ENCODE data around the gene S100A7. TPM values are rescaled to one million over a fixed set of nuclear protein-coding genes. Genes with fewer than 3 reads are reported as not detected.

Gene S100A7
- total and polyA plus RNA-seq, 2 of the 4 experiments (the other 2 are of a cell fraction): not detected

DNA sequence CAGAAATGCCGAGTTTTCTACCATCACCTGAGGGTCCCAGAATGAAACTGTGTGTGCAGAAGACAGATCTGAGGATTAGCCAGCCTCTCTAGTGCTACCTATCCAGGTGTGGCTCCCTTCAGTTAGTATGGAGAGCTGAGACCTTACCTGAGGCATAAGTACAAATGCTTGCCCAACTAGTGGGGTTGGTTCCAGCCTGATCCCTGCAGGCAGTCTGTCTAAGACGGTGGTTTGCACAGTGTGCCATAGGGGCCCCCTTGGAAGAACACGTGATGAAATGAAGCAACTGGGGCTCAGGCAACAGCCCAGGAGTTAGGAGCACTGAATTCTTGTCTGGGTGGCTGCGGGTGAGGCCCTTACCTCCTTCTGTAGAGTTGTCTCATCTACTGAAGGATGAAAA is 28.5 kb downstream of the S100A7 start:
- Histone ChIP-seq H2BK20ac (ENCODE audit: low read depth, low read length) (no peak overlapping the region), H3K79me1 (ENCODE audit: low read depth in 1 of 2, low read length in 2 of 2) (no peaks in the 10 kb centered on the region), H3K23ac (ENCODE audit: low read depth, low read length) (no peak overlapping the region), H2AFZ (replicated peaks; ENCODE audit: low read length, poor library complexity) (no peak overlapping the region), H3K9me3 (ENCODE audit: control insufficient read depth, insufficient read depth, low read length) (no peaks in the 10 kb centered on the region), H3K4ac (ENCODE audit: low read depth, low read length) (no peak overlapping the region), H3K9me1 (ENCODE audit: insufficient read depth, low read length) (peaks cover 3% of the 10 kb centered on the region; the same call in 1 of the 2 replicates), H3K56ac (ENCODE audit: extremely low read depth, insufficient read depth, low read length) (no peak overlapping the region), H3K4me3 (ENCODE audit: insufficient read depth, low read depth, low read length) (no peak overlapping the region), H2AK9ac (replicated peaks; ENCODE audit: low read depth, low read length, poor library complexity) (no peak overlapping the region), H3K9ac (ENCODE audit: low read depth, low read length) (no peak overlapping the region), H4K20me1 (ENCODE audit: insufficient read depth, low read length) (no peaks in the 10 kb centered on the region), H3K27me3 (ENCODE audit: control insufficient read depth, insufficient read depth, low read length) (peaks cover 6% of the 10 kb centered on the region), H2BK5ac (ENCODE audit: low read depth, low read length, poor library complexity, severe bottlenecking) (no peak overlapping the region), H2BK15ac (ENCODE audit: low read depth, low read length) (no peak overlapping the region), H3K36me3 (ENCODE audit: control insufficient read depth, insufficient read depth, low read length) (no peaks in the 10 kb centered on the region), H3K4me2 (ENCODE audit: low read depth, low read length) (no peak overlapping the region), H3K18ac (ENCODE audit: low read depth, low read length) (no peak overlapping the region), H4K5ac (ENCODE audit: low read depth, low read length) (no peak overlapping the region), H3K27ac (ENCODE audit: insufficient read depth, low read length) (no peak overlapping the region), H2AK5ac (ENCODE audit: low read depth, low read length) (no peak overlapping the region), H2BK120ac (ENCODE audit: low read depth, low read length) (no peak overlapping the region), H4K91ac (ENCODE audit: insufficient read depth, low read depth, low read length) (no peak overlapping the region), H4K8ac (ENCODE audit: low read depth in 2 of 2, low read length in 2 of 2) (no peak overlapping the region), H3K4me1 (ENCODE audit: control insufficient read depth, insufficient read depth, low read length) (no peaks in the 10 kb centered on the region), H3K14ac (replicated peaks; ENCODE audit: low read depth, low read length) (no peak overlapping the region)
- ChIA-PET CTCF (no interaction called here), POLR2A (ENCODE audit: unreplicated experiment) (no interaction called here)
- intact Hi-C loops (cut with micrococcal nuclease): no loop called here
- no TSS peak for BruUV-seq (replicated peaks)
- DNase-seq: no peak
- 50% methylated on average over 1 of the region's 4 CpGs; no CpG with 5 or more reads in 1 of the 2 experiments for WGBS, 2 experiments (ENCODE audit: extremely low coverage in 2 of 2, insufficient read length in 1 of 2)
- dilution Hi-C loops (cut with HindIII; ENCODE audit: low sequenced_read_pairs, unreplicated experiment): no loop called here
- in situ Hi-C loops (cut with MboI; ENCODE audit: low sequenced_read_pairs): no loop called here
- TF ChIP-seq RCOR1 (IDR thresholded peaks at IDR 0.05; ENCODE audit: insufficient replicate concordance, low read length): no peak
- no peak for TF ChIP-seq SMC3 (IDR thresholded peaks at IDR 0.05; ENCODE audit: low read depth, low read length)
- TF ChIP-seq MAZ (IDR thresholded peaks at IDR 0.05; ENCODE audit: borderline replicate concordance, low read depth, low read length): no peak
- TF ChIP-seq, protein P1, sequence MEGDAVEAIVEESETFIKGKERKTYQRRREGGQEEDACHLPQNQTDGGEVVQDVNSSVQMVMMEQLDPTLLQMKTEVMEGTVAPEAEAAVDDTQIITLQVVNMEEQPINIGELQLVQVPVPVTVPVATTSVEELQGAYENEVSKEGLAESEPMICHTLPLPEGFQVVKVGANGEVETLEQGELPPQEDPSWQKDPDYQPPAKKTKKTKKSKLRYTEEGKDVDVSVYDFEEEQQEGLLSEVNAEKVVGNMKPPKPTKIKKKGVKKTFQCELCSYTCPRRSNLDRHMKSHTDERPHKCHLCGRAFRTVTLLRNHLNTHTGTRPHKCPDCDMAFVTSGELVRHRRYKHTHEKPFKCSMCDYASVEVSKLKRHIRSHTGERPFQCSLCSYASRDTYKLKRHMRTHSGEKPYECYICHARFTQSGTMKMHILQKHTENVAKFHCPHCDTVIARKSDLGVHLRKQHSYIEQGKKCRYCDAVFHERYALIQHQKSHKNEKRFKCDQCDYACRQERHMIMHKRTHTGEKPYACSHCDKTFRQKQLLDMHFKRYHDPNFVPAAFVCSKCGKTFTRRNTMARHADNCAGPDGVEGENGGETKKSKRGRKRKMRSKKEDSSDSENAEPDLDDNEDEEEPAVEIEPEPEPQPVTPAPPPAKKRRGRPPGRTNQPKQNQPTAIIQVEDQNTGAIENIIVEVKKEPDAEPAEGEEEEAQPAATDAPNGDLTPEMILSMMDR (conservative IDR thresholded peaks at IDR 0.05; ENCODE audit: low read depth, low read length): no peak
- TF ChIP-seq MXI1 (IDR thresholded peaks at IDR 0.05; ENCODE audit: borderline replicate concordance, low read depth, low read length): no peak
- TF ChIP-seq RAD21 (IDR thresholded peaks at IDR 0.05; ENCODE audit: low read length): no peak
- TF ChIP-seq, protein P2, sequence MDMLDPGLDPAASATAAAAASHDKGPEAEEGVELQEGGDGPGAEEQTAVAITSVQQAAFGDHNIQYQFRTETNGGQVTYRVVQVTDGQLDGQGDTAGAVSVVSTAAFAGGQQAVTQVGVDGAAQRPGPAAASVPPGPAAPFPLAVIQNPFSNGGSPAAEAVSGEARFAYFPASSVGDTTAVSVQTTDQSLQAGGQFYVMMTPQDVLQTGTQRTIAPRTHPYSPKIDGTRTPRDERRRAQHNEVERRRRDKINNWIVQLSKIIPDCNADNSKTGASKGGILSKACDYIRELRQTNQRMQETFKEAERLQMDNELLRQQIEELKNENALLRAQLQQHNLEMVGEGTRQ (IDR thresholded peaks at IDR 0.05; ENCODE audit: low read depth, low read length): no peak
- TF ChIP-seq FOS (IDR thresholded peaks at IDR 0.05; ENCODE audit: low read depth, low read length): no peak
- no peak for TF ChIP-seq BHLHE40 (IDR thresholded peaks at IDR 0.05; ENCODE audit: low read depth, low read length)
- TF ChIP-seq MAFK (IDR thresholded peaks at IDR 0.05; ENCODE audit: low read depth, low read length): no peak
- no peak for TF ChIP-seq POLR2A (IDR thresholded peaks at IDR 0.05; ENCODE audit: low read depth, low read length)
- TF ChIP-seq CEBPB (IDR thresholded peaks at IDR 0.05; ENCODE audit: low read depth, low read length): no peak
- no peak for TF ChIP-seq RFX5 (IDR thresholded peaks at IDR 0.05; ENCODE audit: low read depth, low read length)
- no peak for ATAC-seq (ENCODE audit: low read depth)

Measured in IMR-90 (cell line).